SK-N-SH (cell line): ENCODE data around the gene TMEM196.
"Not testable (repeated sequence)": the region's sequence is repeated elsewhere in the genome, so short reads cannot be mapped to it uniquely, and the experiment has no call there.

ENCODE experiments used
- CTCF ChIP-seq: fragments of 200-600 bp; sonication (generic); IDR thresholded peaks from 2 replicates; pipeline ENCODE4 v1.6.1; 2017; ENCODE audit warnings: antibody characterized with exemption, mild to moderate bottlenecking, moderate library complexity
- GABPA ChIP-seq: IDR thresholded peaks from 2 replicates; pipeline ENCODE4 v1.4.0; 2012; ENCODE audit warnings: low read depth, mild to moderate bottlenecking
- IRF3 ChIP-seq: fragments of 150-350 bp; IDR thresholded peaks from 2 replicates; pipeline ENCODE4 v1.6.1; 2016; ENCODE audit warnings: mild to moderate bottlenecking, low read depth, low read length
- NRF1 ChIP-seq: IDR thresholded peaks from 2 replicates; pipeline ENCODE4 v1.6.1; 2012; ENCODE audit warnings: low read depth, mild to moderate bottlenecking, low read length
- POLR2AphosphoS5 ChIP-seq: IDR thresholded peaks from 2 replicates; pipeline ENCODE4 v1.6.1; 2012; ENCODE audit warnings: low read depth, low read length
- RXRA ChIP-seq: IDR thresholded peaks from 2 replicates; pipeline ENCODE4 v1.4.0; 2012; ENCODE audit warnings: low read depth, mild to moderate bottlenecking, borderline replicate concordance
- TCF12 ChIP-seq: IDR thresholded peaks from 2 replicates; pipeline ENCODE4 v1.4.0; 2012
- TEAD4 ChIP-seq: IDR thresholded peaks from 2 replicates; pipeline ENCODE4 v1.4.0; 2012; ENCODE audit warnings: mild to moderate bottlenecking, borderline replicate concordance; ENCODE audit not compliant: insufficient read depth

- not testable (repeated sequence) for TF ChIP-seq TCF12, NRF1, GABPA, CTCF, POLR2AphosphoS5, IRF3, RXRA, TEAD4
These were observed 84.3 kb downstream of the TMEM196 start for GRCh38 chr7:19689130-19689529.
